ENCODE measurements around the gene KRTAP10-11.
"Not testable (repeated sequence)": the region's sequence is repeated elsewhere in the genome, so short reads cannot be mapped to it uniquely, and the experiment has no call there.

The KRTAP10-11 gene

GRCh38 chr21:44667612-44668011 lies 21.4 kb downstream of the KRTAP10-11 start:
- no peak for DNase-seq

DNA sequence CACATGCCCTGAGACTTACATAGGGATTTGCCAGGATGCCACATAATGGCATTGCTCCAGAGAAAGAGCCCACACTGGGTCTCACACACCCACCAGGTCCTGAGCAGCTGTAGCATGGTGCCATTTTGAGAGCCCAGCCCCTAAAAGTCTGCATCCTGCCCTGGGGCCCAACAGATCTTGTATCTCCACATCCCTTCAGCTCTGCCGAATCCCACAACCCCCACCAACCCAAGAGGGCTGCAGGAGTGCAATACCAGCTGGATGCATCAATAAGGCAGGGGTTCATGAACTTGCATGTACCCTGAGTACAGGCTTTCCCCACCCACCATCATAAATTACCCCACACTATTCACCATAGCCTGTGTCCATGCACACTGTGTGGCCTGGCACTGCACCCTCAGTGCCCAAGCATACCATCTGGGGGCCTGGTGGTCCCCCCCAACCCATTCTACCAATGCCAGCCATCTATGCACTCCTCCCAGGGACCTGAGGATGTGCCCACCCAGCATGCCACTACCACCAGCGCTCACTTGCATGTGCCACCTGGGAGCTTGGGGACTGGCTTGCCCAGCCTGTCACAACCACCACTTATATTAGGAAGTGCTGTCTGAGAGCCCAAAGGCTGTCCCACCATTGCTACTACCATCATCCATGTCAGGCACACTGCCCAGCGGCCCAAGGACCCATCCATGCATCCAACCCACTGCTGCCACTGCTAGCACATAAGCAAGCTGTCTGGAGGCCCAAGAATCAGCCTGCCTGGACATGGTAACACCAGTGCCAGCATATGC lies 24.6 kb downstream of the KRTAP10-11 start:
- no peak for DNase-seq

DNA sequence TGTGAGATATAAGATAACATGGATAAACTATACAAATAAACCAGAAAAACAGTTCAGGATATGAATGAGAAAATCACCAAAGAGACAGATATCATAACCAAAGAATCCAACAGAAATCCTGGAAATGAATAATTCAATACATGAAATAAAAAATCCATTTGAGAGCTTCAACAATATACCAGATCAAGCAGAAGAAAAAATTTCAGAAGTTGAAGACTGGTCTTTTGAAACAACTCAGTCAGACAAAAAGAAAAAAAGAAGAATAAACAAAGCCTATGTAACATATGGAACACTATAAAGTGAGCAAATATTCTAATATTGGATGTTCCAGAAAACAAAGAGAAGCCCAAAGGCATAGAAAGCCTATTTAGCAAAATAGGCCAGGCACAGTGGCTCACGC lies 25.7 kb downstream of the KRTAP10-11 start:
- no peak for DNase-seq

- DNase-seq = no peak
Measured at GRCh38 chr21:44677881-44678280, 31.7 kb downstream of the KRTAP10-11 start.

DNA sequence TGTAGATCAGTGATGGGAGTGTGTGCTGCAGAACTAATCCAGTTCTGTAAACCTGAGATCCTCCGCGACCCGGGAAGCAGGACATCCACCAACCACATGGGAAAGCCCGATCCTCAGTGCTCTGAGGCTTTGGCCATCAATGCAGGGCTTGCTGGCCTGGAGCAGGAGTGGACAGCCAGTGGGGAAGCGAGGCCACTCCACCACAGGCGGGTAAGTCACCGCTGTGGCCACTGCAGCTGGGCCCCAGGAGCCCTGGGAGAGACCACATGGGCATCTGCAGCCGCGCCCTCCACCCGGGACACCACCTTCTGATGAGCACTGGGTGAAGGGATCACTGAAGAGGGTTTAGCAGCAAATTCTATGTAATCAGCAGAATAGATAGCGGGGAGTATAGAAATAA lies 34.9 kb downstream of the KRTAP10-11 start:
- no peak for DNase-seq

- no peak for DNase-seq
Measured at GRCh38 chr21:44681861-44682579, 35.8 kb downstream of the KRTAP10-11 start, which contains the start of gene KRTAP12-1. Gene KRTAP12-1, minus strand, starts transcription at chr21:44682163. Its CDS starts 40 bp downstream, at chr21:44682123.

DNA sequence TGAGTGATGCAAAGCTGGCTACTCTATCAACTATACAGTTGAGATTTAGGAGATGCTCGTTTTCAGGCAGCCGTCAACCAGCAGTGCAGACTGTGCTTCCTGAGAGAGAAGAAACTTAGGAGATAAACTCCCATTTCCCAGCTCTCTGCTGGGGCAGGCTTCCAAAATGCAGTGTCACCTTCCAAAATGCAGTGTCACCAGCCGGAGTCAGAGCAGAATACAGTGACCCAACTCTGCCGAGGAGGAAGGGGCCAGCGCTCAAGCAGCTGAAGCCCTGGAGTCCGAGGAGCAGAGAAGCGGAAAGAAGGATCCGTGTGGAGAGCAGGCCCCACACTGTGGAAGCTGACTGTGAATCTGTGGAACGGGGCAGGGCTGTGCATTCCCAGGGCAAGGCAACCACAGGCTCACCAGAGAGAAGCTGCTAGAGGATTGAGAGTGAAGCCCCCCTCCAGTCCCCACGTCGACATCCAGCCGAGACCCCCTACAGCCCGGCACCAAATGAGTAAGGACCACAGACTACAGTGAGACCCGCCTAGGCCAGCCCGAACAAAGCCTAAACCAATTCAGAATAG lies 36.5 kb downstream of the KRTAP10-11 start:
- no peak for DNase-seq

DNA sequence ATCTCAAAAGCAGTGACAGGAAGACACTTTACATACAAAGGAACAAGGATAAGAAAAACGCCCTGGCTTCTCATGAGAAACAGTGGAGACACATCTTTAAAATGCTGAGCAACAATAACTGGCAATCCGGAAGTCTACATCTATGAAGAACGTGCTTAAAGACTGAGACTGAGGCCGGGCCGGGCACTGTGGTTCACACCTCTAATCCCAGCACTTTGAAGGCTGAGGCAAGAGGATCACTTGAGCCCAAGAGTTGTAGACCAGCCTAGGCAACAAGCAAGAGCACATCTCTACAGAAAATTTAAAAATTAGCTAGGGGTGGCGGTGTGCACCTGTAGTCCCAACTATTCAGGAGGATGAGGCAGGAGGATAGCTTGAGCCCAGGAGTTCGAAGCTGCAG lies 37.9 kb downstream of the KRTAP10-11 start:
- no peak for DNase-seq

- no peak for DNase-seq
Measured at GRCh38 chr21:44684483-44684882, 38.3 kb downstream of the KRTAP10-11 start.

- DNase-seq = not testable (repeated sequence)
Measured at GRCh38 chr21:44685050-44685449, 38.8 kb downstream of the KRTAP10-11 start.

GRCh38 chr21:44686000-44686781 lies 40.0 kb downstream of the KRTAP10-11 start:
- no peak for DNase-seq

GRCh38 chr21:44686843-44687561 lies 40.8 kb downstream of the KRTAP10-11 start:
- no peak for DNase-seq

GRCh38 chr21:44687671-44688070 lies 41.5 kb downstream of the KRTAP10-11 start:
- no peak for DNase-seq

GRCh38 chr21:44689740-44690139 lies 43.5 kb downstream of the KRTAP10-11 start:
- not testable (repeated sequence) for DNase-seq

DNA sequence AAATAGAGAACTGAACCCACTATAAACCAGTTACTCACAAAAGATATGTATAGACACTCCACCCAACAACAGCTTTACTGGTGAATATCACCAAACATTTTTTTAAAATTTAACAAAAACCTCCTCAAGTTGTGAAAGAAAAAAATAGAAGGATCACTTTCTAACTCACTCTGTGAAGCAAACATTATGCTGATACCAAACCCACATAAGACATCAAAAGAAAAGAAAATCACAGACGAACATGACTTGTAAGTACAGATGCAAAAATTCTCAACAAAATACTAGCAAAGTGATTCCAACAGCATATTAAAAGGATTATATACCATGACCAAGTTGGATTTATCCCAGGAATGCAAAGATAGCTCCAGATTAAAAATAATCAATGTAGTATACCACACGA lies 45.5 kb downstream of the KRTAP10-11 start:
- DNase-seq = no peak

GRCh38 chr21:44692798-44693512 lies 46.7 kb downstream of the KRTAP10-11 start:
- DNase-seq = no peak

- DNase-seq = no peak
Measured at GRCh38 chr21:44694776-44695175, 48.6 kb downstream of the KRTAP10-11 start.

- DNase-seq = no peak
Measured at GRCh38 chr21:44695184-44695583, 49.0 kb downstream of the KRTAP10-11 start.

DNA sequence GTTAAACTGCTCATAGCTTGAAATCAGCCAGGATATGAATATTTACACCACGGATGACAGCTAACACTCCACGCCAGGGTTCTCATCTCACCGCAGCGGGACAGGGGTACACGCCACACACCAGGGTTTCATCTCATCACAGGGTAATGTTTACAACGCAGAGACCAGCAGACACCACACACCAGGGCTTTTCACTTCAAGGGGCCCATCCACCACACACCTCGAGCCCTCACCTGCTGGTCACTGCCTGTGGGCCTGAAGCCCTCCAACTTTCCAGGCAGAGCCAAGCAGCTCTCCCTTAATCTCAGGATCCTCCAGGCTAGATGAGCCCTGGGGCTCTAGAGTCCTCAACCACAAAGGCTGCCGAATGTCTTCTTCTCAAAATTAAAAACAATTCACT lies 49.4 kb downstream of the KRTAP10-11 start:
- DNase-seq = no peak

DNA sequence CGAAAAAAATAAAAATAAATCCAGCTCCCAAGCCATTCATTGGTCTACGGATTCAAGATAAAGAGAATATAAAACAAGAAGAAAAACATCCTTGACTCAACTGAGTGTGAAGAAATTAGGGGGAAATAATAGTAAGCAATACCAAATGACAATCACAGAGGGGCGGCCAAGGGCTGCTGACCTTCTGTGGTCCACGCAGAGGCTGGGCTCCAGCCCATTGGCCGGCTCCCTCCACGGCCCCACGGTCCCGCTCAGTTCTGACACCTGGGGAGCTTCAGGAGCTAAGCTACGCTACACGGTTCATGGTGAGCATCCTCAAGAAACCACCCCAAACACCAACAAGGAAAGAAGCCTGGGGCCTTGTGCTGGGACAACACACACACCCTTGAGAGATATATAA lies 50.4 kb downstream of the KRTAP10-11 start:
- no peak for DNase-seq
